GM18520 (cell line): ENCODE results near the gene LGALS7.

Experiments used
- ATAC-seq: cut with Tn5 transposase; IDR thresholded peaks from one replicate; pipeline ENCODE4 v1.9.1; 2021; ENCODE audit not compliant: unreplicated experiment

LGALS7 gene

GRCh38 chr19:38741670-38742069, 31.6 kb downstream of the LGALS7 start:
- ATAC-seq = no peak

GRCh38 chr19:38740932-38741331, 32.4 kb downstream of the LGALS7 start:
- no peak for ATAC-seq

- ATAC-seq = no peak
These were observed 33.1 kb downstream of the LGALS7 start for GRCh38 chr19:38740257-38740592.

- ATAC-seq = no peak
These were observed 33.7 kb downstream of the LGALS7 start for GRCh38 chr19:38739440-38740256.

GRCh38 chr19:38737921-38738737, 35.2 kb downstream of the LGALS7 start:
- no peak for ATAC-seq

- no peak for ATAC-seq
These were observed 35.9 kb downstream of the LGALS7 start for GRCh38 chr19:38737281-38737865.

- no peak for ATAC-seq
These were observed 36.7 kb downstream of the LGALS7 start for GRCh38 chr19:38736413-38737280.

- no peak for ATAC-seq
These were observed 37.3 kb downstream of the LGALS7 start for GRCh38 chr19:38736036-38736412.

GRCh38 chr19:38735257-38735686, 38.0 kb downstream of the LGALS7 start:
- ATAC-seq = no peak

GRCh38 chr19:38734426-38735256, 38.7 kb downstream of the LGALS7 start:
- ATAC-seq = no peak

- no peak for ATAC-seq
These were observed 39.2 kb downstream of the LGALS7 start for GRCh38 chr19:38734176-38734425.

GRCh38 chr19:38733493-38734175, 39.7 kb downstream of the LGALS7 start:
- ATAC-seq = no peak

GRCh38 chr19:38733241-38733492, 40.1 kb downstream of the LGALS7 start:
- no peak for ATAC-seq

- no peak for ATAC-seq
These were observed 41.5 kb downstream of the LGALS7 start for GRCh38 chr19:38731654-38732301.

GRCh38 chr19:38730731-38731589, 42.4 kb downstream of the LGALS7 start:
- ATAC-seq = no peak

GRCh38 chr19:38730470-38730730, 42.9 kb downstream of the LGALS7 start:
- ATAC-seq = no peak

GRCh38 chr19:38729653-38730469, 43.5 kb downstream of the LGALS7 start:
- ATAC-seq = no peak
